ENCODE data around the gene ECI1. TPM values are rescaled to one million over a fixed set of nuclear protein-coding genes. Genes with fewer than 3 reads are reported as not detected.

ECI1 gene
- total and polyA plus RNA-seq, 2 of the 4 experiments (the other 2 are of a cell fraction) = 20.3 to 30.1 TPM

DNA sequence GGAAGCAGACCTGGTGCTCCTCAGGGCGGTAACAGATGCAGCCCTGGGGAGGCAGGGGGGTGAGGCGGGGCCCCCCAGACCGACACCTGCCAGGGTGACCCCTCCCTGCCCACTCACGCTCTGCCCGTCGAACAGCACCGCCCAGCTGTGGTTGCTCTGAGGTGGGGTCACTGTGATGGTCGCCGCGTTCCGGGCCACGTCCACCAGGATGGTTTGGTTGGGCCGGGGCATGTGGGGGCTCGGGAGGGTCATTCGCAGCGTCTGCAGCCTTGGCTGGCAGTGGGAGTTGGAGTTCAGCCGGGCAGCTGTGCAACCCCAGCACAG lies 41.4 kb downstream of the ECI1 start:
- Histone ChIP-seq H2AK9ac (replicated peaks; ENCODE audit: low read depth, low read length, poor library complexity) (peak overlapping the region; percentile 72), H2AK5ac (ENCODE audit: low read depth, low read length) (no peak overlapping the region), H3K36me3 (ENCODE audit: control insufficient read depth, insufficient read depth, low read length) (peaks cover 28% of the 10 kb centered on the region), H3K56ac (ENCODE audit: extremely low read depth, insufficient read depth, low read length) (no peak overlapping the region), H3K23ac (ENCODE audit: low read depth, low read length) (no peak overlapping the region), H2BK120ac (ENCODE audit: low read depth, low read length) (no peak overlapping the region), H3K4ac (ENCODE audit: low read depth, low read length) (no peak overlapping the region), H4K20me1 (ENCODE audit: insufficient read depth, low read length) (peaks cover 16% of the 10 kb centered on the region), H3K14ac (replicated peaks; ENCODE audit: low read depth, low read length) (no peak overlapping the region), H3K9me1 (ENCODE audit: insufficient read depth, low read length) (0 out of 2 replicates have a peak, but pooled peaks cover 3% of the 10 kb centered on the region), H3K9ac (ENCODE audit: low read depth, low read length) (no peak overlapping the region), H4K5ac (ENCODE audit: low read depth, low read length) (no peak overlapping the region), H2BK20ac (ENCODE audit: low read depth, low read length) (no peak overlapping the region), H3K18ac (ENCODE audit: low read depth, low read length) (no peak overlapping the region), H3K4me3 (ENCODE audit: insufficient read depth, low read depth, low read length) (no peak overlapping the region), H3K9me3 (ENCODE audit: control insufficient read depth, insufficient read depth, low read length) (no peaks in the 10 kb centered on the region), H3K4me1 (ENCODE audit: control insufficient read depth, insufficient read depth, low read length) (peaks cover 12% of the 10 kb centered on the region), H3K27me3 (ENCODE audit: control insufficient read depth, insufficient read depth, low read length) (no peaks in the 10 kb centered on the region), H2BK5ac (ENCODE audit: low read depth, low read length, poor library complexity, severe bottlenecking) (no peak overlapping the region), H4K91ac (ENCODE audit: insufficient read depth, low read depth, low read length) (no peak overlapping the region), H2BK15ac (ENCODE audit: low read depth, low read length) (no peak overlapping the region), H3K27ac (ENCODE audit: insufficient read depth, low read length) (no peak overlapping the region), H3K79me1 (ENCODE audit: low read depth in 1 of 2, low read length in 2 of 2) (peaks cover 27 to 51% of the 10 kb centered on the region in 2 experiments), H3K4me2 (ENCODE audit: low read depth, low read length) (no peak overlapping the region), H4K8ac (ENCODE audit: low read depth in 2 of 2, low read length in 2 of 2) (no peak overlapping the region), H2AFZ (replicated peaks; ENCODE audit: low read length, poor library complexity) (no peak overlapping the region)
- ATAC-seq (ENCODE audit: low read depth) (no peak), DNase-seq (no peak)
- in situ Hi-C loops (cut with MboI; ENCODE audit: low sequenced_read_pairs) (no loop called here), dilution Hi-C loops (cut with HindIII; ENCODE audit: low sequenced_read_pairs, unreplicated experiment) (no loop called here), intact Hi-C loops (cut with micrococcal nuclease) (no loop called here)
- POLR2A ChIA-PET (ENCODE audit: unreplicated experiment) = no interaction called here
- BruUV-seq (replicated peaks) = no TSS peak
- 94% methylated on average over 10 of the region's 17 CpGs; no CpG with 5 or more reads in 1 of the 2 experiments for WGBS, 2 experiments (ENCODE audit: extremely low coverage in 2 of 2, insufficient read length in 1 of 2)
- no peak for TF ChIP-seq FOS (IDR thresholded peaks at IDR 0.05; ENCODE audit: low read depth, low read length)
- TF ChIP-seq RCOR1 (IDR thresholded peaks at IDR 0.05; ENCODE audit: insufficient replicate concordance, low read length) = no peak
- TF ChIP-seq BHLHE40 (IDR thresholded peaks at IDR 0.05; ENCODE audit: low read depth, low read length) = no peak
- no peak for TF ChIP-seq RAD21 (IDR thresholded peaks at IDR 0.05; ENCODE audit: low read length)
- TF ChIP-seq, protein P1, sequence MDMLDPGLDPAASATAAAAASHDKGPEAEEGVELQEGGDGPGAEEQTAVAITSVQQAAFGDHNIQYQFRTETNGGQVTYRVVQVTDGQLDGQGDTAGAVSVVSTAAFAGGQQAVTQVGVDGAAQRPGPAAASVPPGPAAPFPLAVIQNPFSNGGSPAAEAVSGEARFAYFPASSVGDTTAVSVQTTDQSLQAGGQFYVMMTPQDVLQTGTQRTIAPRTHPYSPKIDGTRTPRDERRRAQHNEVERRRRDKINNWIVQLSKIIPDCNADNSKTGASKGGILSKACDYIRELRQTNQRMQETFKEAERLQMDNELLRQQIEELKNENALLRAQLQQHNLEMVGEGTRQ (IDR thresholded peaks at IDR 0.05; ENCODE audit: low read depth, low read length) = no peak
- CTCF ChIA-PET = no interaction called here

All from IMR-90 (cell line).